ENCODE data around the gene DMAC2L.

The DMAC2L gene

GRCh38 chr14:50319721-50320120 lies 7.6 kb downstream of the DMAC2L start:
- in situ Hi-C loops (cut with MboI; ENCODE audit: low pct_unique_long_range_greater_than_20kb, low sequenced_read_pairs): no loop called here
- no peak for DNase-seq

- in situ Hi-C loops (cut with MboI; ENCODE audit: low pct_unique_long_range_greater_than_20kb, low sequenced_read_pairs): no loop called here
Observed at GRCh38 chr14:50320283-50320682, 8.2 kb downstream of the DMAC2L start.

GRCh38 chr14:50321009-50321660 lies 9.0 kb downstream of the DMAC2L start:
- peak; percentile 84 for DNase-seq
- in situ Hi-C loops (cut with MboI; ENCODE audit: low pct_unique_long_range_greater_than_20kb, low sequenced_read_pairs): no loop called here

More at GRCh38 chr14:50320283-50320682, 8.2 kb downstream of the DMAC2L start:
- no peak for DNase-seq

- DNase-seq: no peak
- in situ Hi-C loops (cut with MboI; ENCODE audit: low pct_unique_long_range_greater_than_20kb, low sequenced_read_pairs): loop anchor here (25.0 kb wide), 1 partner anchor 206 kb away; the partner anchor contains the start of gene MAP4K5
Observed at GRCh38 chr14:50331596-50331995, 19.5 kb downstream of the DMAC2L start.

- DNase-seq: no peak
- in situ Hi-C loops (cut with MboI; ENCODE audit: low pct_unique_long_range_greater_than_20kb, low sequenced_read_pairs): loop anchor here (25.0 kb wide), 1 partner anchor 204 kb away; the partner anchor contains the start of gene MAP4K5
Observed at GRCh38 chr14:50333014-50333509, 20.9 kb downstream of the DMAC2L start.

- in situ Hi-C loops (cut with MboI; ENCODE audit: low pct_unique_long_range_greater_than_20kb, low sequenced_read_pairs): loop anchor here (25.0 kb wide), 1 partner anchor 203 kb away; the partner anchor contains the start of gene MAP4K5
- no peak for DNase-seq
Observed at GRCh38 chr14:50334211-50334610, 22.1 kb downstream of the DMAC2L start.

GRCh38 chr14:50335389-50335788 lies 23.3 kb downstream of the DMAC2L start:
- DNase-seq: no peak
- in situ Hi-C loops (cut with MboI; ENCODE audit: low pct_unique_long_range_greater_than_20kb, low sequenced_read_pairs): loop anchor here (25.0 kb wide), 1 partner anchor 202 kb away; the partner anchor contains the start of gene MAP4K5

- DNase-seq: peak; percentile 90
- in situ Hi-C loops (cut with MboI; ENCODE audit: low pct_unique_long_range_greater_than_20kb, low sequenced_read_pairs): loop anchor here (25.0 kb wide), 1 partner anchor 201 kb away; the partner anchor contains the start of gene MAP4K5
Observed at GRCh38 chr14:50335989-50336824, 24.1 kb downstream of the DMAC2L start.

GRCh38 chr14:50338587-50338986 lies 26.5 kb downstream of the DMAC2L start:
- no peak for DNase-seq
- in situ Hi-C loops (cut with MboI; ENCODE audit: low pct_unique_long_range_greater_than_20kb, low sequenced_read_pairs): loop anchor here (25.0 kb wide), 1 partner anchor 199 kb away; the partner anchor contains the start of gene MAP4K5

GRCh38 chr14:50339178-50339804 lies 27.2 kb downstream of the DMAC2L start:
- in situ Hi-C loops (cut with MboI; ENCODE audit: low pct_unique_long_range_greater_than_20kb, low sequenced_read_pairs): loop anchor here (25.0 kb wide), 1 partner anchor 198 kb away; the partner anchor contains the start of gene MAP4K5
- DNase-seq: no peak

- in situ Hi-C loops (cut with MboI; ENCODE audit: low pct_unique_long_range_greater_than_20kb, low sequenced_read_pairs): loop anchor here (25.0 kb wide), 1 partner anchor 197 kb away; the partner anchor contains the start of gene MAP4K5
- DNase-seq: no peak
Observed at GRCh38 chr14:50340045-50340444, 27.9 kb downstream of the DMAC2L start.

GRCh38 chr14:50340963-50341362 lies 28.8 kb downstream of the DMAC2L start:
- in situ Hi-C loops (cut with MboI; ENCODE audit: low pct_unique_long_range_greater_than_20kb, low sequenced_read_pairs): loop anchor here (25.0 kb wide), 1 partner anchor 196 kb away; the partner anchor contains the start of gene MAP4K5

GRCh38 chr14:50342221-50343078 lies 30.3 kb downstream of the DMAC2L start:
- in situ Hi-C loops (cut with MboI; ENCODE audit: low pct_unique_long_range_greater_than_20kb, low sequenced_read_pairs): loop anchor here (25.0 kb wide), 1 partner anchor 195 kb away; the partner anchor contains the start of gene MAP4K5
- DNase-seq: peak; percentile 83

More at GRCh38 chr14:50340963-50341362, 28.8 kb downstream of the DMAC2L start:
- DNase-seq: no peak

- no peak for DNase-seq
Observed at GRCh38 chr14:50343434-50343833, 31.3 kb downstream of the DMAC2L start.

GRCh38 chr14:50344116-50344775 lies 32.1 kb downstream of the DMAC2L start:
- DNase-seq: no peak
- in situ Hi-C loops (cut with MboI; ENCODE audit: low pct_unique_long_range_greater_than_20kb, low sequenced_read_pairs): loop anchor here (25.0 kb wide), 1 partner anchor 193 kb away; the partner anchor contains the start of gene MAP4K5

More at GRCh38 chr14:50343434-50343833, 31.3 kb downstream of the DMAC2L start:
- in situ Hi-C loops (cut with MboI; ENCODE audit: low pct_unique_long_range_greater_than_20kb, low sequenced_read_pairs): loop anchor here (25.0 kb wide), 1 partner anchor 194 kb away; the partner anchor contains the start of gene MAP4K5

GRCh38 chr14:50344876-50345563 lies 32.9 kb downstream of the DMAC2L start:
- DNase-seq: no peak
- in situ Hi-C loops (cut with MboI; ENCODE audit: low pct_unique_long_range_greater_than_20kb, low sequenced_read_pairs): loop anchor here (25.0 kb wide), 1 partner anchor 192 kb away; the partner anchor contains the start of gene MAP4K5

All from KBM-7 (cell line).